GM21423 (cell line): ENCODE measurements around the gene PGS1.

Experiments
- ATAC-seq: cut with Tn5 transposase; IDR thresholded peaks from one replicate; pipeline ENCODE4 v1.9.1; 2021; ENCODE audit warnings: mild to moderate bottlenecking, moderate library complexity; ENCODE audit not compliant: unreplicated experiment

Gene PGS1

GRCh38 chr17:78345791-78346494 lies 32.5 kb upstream of the PGS1 start:
- no peak for ATAC-seq

- no peak for ATAC-seq
These were observed 31.7 kb upstream of the PGS1 start for GRCh38 chr17:78346605-78347250.

DNA sequence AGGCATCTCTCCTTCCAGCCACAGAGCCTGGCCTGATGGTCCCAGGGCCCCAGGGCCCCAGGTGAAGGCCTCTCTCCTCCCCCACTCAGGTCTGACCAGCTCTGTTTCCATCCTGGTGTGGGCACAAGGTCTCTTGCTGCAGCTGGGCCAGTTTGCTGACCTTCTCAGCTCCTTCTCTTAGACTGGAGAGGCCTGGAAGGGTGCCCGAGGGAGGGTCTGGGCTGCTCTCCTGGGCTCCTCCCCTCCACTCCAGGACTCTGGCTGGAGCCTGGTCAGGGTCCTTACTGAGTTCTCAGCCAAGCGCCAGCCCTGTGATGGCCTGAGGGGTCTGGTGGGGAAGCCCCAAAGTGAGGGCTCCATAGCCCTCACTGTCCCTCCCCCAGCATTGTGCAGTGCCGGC lies 31.0 kb upstream of the PGS1 start:
- ATAC-seq: no peak

DNA sequence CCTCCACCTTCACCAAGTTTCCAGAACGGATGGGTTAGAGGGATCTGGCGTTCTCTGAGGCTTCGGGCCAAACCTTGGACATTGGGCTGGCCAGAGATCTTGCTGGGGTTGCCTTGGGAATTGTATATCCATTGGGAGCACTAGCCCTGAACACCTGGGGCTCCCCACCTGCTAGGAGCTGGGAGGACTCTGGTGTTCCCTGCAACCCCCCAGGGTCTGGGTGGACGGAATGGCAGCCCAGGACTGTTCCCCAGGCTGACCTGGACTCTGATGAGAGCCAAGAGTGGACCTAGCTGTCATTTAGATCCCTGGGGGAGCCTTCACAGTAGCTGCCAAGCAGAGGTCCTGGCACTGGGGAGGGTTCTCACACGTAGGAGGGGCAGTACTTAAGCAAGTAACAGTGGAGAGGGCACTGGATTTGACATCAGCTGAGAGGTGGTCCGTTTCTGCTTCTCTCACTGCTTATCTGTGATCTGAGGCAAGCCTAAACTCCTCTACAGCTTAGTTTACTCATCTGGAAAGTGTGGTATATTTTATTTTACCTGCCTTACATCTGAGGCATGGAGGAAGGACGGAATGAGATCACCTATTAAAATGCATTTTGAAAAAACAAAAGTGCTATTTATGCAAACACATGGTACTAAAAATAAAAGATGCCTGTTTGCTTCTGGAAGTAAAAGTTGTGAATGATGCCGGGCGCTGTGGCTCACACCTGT lies 30.2 kb upstream of the PGS1 start:
- no peak for ATAC-seq

DNA sequence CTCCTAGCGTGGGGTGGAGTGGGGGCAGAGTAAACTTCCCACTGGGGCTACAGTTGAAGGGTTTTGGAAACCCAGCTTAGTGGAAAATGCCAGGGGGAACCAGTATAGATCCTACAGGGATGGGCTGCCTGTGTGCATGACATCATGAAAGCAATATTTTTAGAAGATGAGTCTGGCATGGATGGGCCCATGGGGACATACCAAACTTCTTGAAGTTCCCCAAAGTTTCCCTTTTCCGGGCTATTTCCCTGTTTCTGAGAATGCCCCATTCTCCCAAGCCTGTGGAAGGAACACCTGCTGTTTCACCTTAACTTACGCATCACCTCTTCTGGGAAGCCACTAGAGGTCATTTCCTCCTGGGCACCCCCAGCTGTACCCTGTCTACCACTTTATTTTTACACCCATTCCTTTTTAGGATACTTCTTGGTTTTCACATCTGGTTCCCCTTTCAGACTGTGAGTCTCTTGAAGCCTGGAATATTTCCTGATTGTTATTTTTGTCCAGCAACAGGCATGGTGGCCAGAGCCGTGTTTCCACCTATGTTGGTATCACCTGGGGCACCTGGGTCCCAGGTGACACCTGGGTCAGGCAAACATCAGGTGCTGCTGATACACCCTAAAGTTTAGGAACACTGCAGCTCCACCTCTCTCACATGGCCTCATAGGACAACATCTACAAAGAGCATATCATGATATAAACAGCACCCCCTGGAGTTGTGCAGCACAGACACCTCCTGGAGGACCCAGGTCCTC lies 28.4 kb upstream of the PGS1 start:
- no peak for ATAC-seq

DNA sequence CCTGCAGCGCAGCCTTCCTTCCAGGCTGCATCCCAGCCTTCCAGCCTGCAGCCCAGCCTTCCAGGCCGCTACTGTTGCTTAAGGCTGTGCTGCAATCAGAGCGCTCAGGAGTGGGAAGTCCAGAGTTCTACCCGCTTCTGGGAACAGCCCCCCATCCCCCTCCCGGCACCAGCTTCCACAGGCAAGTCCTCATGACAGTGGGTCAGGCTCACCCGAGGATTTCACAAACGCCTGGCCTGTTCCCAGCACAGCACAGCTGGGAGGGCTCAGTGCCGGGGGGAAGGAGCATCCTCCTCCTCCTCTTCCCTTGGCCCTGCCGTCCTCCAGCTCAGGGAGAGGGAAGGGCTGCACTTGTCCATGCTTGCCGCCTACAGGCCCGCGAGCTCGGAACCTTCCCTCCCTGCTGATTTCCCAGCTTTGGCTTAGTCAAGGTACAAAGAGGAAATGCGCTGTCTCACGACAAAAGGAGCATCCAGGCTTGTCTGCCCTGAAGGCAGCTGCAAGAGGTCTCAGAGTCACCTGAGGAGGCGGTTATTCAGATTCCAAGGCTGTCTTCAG lies 26.9 kb upstream of the PGS1 start:
- no peak for ATAC-seq

- no peak for ATAC-seq
These were observed 24.6 kb upstream of the PGS1 start for GRCh38 chr17:78353834-78354233.

DNA sequence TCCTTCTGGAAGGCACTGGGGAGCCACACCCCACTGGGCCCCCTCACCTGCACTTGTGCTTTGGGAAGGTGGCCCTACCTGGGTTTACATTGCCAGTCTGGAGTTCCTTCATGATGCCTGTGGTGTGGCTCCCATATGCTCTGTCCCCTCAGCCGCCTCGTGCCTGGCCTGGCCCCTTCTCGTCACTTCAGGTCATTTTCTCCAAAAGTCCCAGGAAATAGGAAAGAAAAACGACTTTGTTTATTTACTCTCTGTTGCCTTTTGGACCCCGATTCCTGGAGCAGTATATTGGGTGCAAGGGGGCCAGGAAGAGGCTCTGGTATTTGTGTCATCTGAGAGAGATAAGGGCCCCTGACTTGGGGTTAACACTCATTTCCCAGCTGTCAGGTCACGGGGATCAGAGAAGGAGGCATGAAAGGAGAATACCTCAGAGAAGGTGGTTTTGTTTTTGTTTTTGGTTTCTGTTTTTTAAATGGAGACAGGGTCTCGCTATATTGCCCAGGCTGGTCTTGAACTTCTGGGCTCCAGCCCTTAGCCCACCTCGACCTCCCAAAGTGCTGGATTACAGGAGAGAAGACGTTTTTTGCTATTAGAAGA lies 23.3 kb upstream of the PGS1 start:
- no peak for ATAC-seq

- no peak for ATAC-seq
These were observed 22.7 kb upstream of the PGS1 start for GRCh38 chr17:78355701-78356100.

- ATAC-seq: peak; percentile 55
These were observed 22.2 kb upstream of the PGS1 start for GRCh38 chr17:78356101-78356713.

GRCh38 chr17:78357177-78357586 lies 21.3 kb upstream of the PGS1 start:
- ATAC-seq: no peak

DNA sequence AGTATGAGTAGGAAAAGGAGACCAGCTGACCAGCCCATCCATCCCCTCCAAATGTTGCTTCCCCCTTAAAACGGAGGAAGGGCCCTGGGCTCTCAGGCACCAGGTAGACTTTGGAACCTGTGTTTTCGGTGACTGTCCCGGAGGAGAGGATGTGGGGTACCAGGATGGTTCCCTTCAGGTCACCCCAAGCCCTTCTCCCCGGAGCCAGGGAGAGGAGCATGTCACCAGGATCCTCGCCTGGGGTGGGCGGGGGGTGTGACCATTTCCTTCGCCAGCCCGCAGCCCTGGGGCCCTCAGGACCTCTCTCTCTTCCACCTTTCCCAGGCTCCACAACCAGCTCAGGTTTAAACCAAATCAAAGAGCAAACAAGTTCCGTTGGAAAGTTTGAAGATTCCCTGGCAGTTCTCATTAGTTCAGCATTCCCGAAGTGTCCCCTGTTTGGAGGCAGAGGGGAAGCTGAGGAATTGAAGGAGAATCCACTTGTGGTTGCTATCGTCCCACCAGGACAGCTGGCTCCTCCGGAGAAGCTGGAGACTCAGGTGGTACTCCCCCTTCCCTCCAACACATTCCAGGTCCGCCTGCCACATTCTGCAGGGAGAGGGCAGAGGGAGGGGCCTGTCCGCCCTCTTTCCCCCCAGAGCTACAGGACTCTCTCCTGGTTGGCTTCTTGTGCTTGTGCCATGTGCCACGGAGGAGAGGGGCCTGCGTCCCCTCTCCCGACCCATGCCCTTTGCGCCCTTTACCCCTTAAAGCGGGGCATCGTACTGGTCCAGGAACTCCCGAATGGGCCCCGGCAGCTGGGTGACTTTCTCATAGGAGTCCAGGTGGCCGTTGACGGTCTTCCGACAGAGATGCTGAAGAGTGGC lies 20.5 kb upstream of the PGS1 start:
- no peak for ATAC-seq

DNA sequence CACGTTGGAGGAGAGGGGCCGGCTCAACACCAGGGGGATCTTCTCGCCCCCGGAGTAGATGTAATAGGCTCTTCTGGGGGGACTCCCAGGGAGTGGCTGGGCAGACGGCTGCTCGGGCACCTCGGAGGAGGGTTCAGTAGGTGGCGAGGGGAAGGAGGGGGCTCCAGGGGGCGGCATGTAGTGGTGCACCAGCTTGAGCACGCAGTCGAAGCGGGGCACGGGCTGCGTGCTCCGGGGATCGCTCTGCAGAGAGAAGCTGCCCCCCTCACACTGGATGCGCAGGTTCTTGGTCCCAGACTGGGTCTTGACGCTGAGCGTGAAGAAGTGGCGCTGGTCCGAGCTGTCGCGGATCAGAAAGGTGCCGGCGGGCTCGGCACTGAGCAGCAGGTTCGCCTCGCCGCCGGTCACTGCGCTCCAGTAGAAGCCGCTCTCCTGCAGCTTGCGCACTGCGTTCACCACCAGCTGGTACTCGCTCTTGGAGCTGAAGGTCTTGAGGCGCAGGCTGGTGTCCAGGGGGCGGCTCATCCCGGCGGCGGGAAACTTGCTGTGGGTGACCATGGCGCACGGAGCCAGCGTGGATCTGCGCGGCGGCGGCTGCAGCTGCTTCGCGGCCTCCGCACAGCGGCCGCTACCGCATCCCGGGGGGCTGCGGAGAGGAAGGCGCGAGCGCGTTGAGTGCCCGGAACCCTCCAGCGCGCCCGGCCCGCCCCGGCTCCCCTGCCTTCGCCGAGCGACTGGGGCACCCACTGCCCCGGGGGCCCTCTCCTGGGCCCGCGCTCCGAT lies 19.7 kb upstream of the PGS1 start:
- ATAC-seq: no peak

GRCh38 chr17:78359321-78359996 lies 19.0 kb upstream of the PGS1 start:
- no peak for ATAC-seq

DNA sequence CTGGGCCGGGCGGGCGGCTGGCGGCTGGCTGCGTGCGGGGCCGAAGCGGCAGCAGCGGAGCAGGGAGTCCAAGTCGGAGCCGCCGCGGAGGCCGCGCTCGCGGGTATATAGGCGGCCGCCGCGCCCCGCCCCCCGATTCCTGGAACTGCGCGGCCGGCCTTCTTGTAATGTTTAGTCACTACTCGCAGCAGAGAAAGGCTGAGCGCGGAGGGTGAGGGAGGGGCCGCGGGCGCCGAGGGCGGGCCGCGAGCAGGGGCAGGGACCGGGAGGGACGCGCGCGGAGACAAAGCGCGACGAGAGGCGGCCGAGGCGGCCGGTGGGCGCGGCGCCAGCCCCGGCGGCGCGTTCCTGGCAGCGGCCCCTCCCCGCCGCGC lies 18.5 kb upstream of the PGS1 start, which contains the start of gene SOCS3:
Gene SOCS3 (minus strand): TSS at position 81 of the 374 bp plus-strand sequence. CDS start 982 bp downstream, outside the sequence.
- ATAC-seq: peak; percentile 51

DNA sequence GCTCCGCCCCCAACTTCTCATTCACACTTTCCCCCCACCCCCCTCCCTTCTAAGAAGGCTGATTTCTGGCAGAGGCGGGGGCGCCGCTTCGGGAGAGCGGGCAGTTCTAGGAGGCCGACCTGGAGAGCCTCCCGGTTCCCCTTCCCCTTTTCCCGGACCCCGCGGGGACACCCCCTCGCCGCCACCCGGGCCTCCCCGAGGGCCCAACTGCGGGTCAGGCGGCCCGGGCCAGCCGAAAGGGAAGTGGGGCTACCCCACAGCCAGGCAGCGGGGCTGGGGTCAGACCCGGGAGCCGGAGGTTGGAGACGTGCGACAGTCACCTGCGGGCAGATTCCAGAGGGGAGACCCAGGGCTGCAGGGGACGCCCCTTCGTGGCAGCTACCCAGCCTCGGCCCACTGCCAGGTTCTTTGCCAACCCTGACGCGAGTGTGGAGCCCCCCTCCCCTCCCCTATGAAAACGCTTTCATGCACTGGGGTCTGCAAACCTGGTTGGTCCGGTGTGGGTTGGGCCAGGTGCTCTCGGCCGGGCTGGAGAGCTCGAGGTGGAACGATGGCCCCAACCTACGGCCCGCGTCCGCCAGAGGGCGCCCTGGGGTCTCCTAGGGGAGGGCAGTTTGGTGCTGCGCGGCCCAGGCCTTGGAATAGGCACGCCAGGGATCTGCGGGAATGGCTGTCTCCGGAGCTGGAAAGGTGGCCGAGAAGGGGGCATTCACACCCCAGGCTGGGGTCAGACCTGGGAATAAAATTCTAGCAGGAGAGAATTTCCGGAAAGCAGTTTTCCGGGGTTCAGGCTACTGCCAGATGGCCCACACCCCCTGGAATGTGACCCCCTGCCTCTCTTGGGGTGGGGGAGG lies 17.9 kb upstream of the PGS1 start:
- peak; percentile 19 for ATAC-seq

GRCh38 chr17:78361225-78361701 lies 17.2 kb upstream of the PGS1 start:
- no peak for ATAC-seq
